Parathyroid adenoma (tissue), 2 donors: ENCODE measurements around the gene C10orf90.

Experiments
- H2AFZ ChIP-seq: fragments of 300-600 bp; sonication (generic); one replicate; pipeline ENCODE4 v1.7.0; 2017; ENCODE audit warnings: antibody characterized with exemption, mild to moderate bottlenecking
- H3K27ac ChIP-seq: fragments of 300-600 bp; sonication (generic); one replicate; pipeline ENCODE4 v1.7.0; 2017
- H3K27me3 ChIP-seq: fragments of 300-600 bp; sonication (generic); one replicate; pipeline ENCODE4 v1.7.0; 2017; ENCODE audit warnings: low read length; ENCODE audit not compliant: control insufficient read depth, insufficient read depth
- H3K36me3 ChIP-seq: fragments of 300-600 bp; sonication (generic); one replicate; pipeline ENCODE4 v1.7.0; 2017; ENCODE audit warnings: low read length; ENCODE audit not compliant: control insufficient read depth, insufficient read depth
- H3K4me1 ChIP-seq: fragments of 300-600 bp; sonication (generic); one replicate; pipeline ENCODE4 v1.7.0; 2017; ENCODE audit warnings: control low read depth
- H3K4me2 ChIP-seq: fragments of 300-600 bp; sonication (generic); one replicate; pipeline ENCODE4 v1.7.0; 2017; ENCODE audit warnings: low read length
- H3K4me3 ChIP-seq: fragments of 300-600 bp; sonication (generic); one replicate; pipeline ENCODE4 v1.7.0; 2017; ENCODE audit warnings: low read depth, low read length
- H3K79me2 ChIP-seq: fragments of 300-600 bp; sonication (generic); one replicate; pipeline ENCODE4 v1.7.0; 2017; ENCODE audit warnings: control low read depth
- H3K9ac ChIP-seq: fragments of 300-600 bp; sonication (generic); one replicate; pipeline ENCODE4 v1.7.0; 2017; ENCODE audit warnings: mild to moderate bottlenecking
- H3K9me3 ChIP-seq: fragments of 300-600 bp; sonication (generic); one replicate; pipeline ENCODE4 v1.7.0; 2017; ENCODE audit warnings: low read length; ENCODE audit not compliant: control insufficient read depth
- TF ChIP-seq, protein P1 (sequence below): fragments of 300-600 bp; sonication (generic); IDR thresholded peaks from one replicate; pipeline ENCODE4 v1.7.0; 2017; ENCODE audit warnings: antibody characterized with exemption, mild to moderate bottlenecking
- donor health status: primary hyperparathyroidism.

Gene C10orf90

DNA sequence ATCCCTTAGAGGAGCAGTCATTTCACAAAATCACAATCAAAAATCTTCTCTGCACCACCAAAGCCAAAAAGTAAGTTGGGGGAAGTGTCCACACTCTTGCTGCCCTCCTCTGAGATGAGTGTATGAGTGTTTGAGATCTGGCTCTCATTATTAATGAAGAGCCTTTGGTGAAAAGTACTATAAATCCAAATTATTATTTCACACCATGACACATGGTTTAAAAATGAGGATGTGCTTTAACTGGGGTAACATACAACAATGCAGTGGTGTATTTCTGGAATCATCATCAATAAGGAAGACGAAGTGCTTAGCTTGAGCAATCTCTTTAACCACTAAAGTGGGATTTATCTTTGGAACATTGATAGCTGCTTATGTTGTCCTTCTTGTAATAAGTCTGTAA lies 168.1 kb downstream of the C10orf90 start:
- Histone ChIP-seq H3K9ac (no peak overlapping the region), H3K36me3 (peaks cover 2% of the 10 kb centered on the region), H3K79me2 (no peaks in the 10 kb centered on the region), H3K4me3 (no peak overlapping the region), H3K4me2 (no peak overlapping the region), H3K9me3 (no peaks in the 10 kb centered on the region), H3K27ac (no peak overlapping the region), H3K27me3 (no peaks in the 10 kb centered on the region), H2AFZ (no peak overlapping the region), H3K4me1 (no peaks in the 10 kb centered on the region)
- TF ChIP-seq, protein P1, sequence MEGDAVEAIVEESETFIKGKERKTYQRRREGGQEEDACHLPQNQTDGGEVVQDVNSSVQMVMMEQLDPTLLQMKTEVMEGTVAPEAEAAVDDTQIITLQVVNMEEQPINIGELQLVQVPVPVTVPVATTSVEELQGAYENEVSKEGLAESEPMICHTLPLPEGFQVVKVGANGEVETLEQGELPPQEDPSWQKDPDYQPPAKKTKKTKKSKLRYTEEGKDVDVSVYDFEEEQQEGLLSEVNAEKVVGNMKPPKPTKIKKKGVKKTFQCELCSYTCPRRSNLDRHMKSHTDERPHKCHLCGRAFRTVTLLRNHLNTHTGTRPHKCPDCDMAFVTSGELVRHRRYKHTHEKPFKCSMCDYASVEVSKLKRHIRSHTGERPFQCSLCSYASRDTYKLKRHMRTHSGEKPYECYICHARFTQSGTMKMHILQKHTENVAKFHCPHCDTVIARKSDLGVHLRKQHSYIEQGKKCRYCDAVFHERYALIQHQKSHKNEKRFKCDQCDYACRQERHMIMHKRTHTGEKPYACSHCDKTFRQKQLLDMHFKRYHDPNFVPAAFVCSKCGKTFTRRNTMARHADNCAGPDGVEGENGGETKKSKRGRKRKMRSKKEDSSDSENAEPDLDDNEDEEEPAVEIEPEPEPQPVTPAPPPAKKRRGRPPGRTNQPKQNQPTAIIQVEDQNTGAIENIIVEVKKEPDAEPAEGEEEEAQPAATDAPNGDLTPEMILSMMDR: no peak

DNA sequence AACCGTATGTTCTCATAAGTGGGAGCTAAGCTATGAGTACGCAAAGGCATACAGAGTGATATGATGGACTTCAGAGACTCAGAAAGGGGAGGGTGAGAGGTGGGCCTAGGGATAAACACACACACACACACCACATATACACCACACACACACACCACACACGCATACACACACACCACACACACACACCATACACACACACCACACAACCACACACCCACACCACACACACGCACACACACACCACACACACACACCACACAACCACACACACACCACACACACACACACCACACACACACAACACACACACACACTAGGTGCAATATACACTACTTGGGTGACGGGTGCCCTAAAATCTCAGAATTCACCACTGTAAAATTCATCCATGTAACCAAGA lies 168.7 kb downstream of the C10orf90 start:
- Histone ChIP-seq H2AFZ (no peak overlapping the region), H3K27me3 (no peaks in the 10 kb centered on the region), H3K36me3 (peaks cover 2% of the 10 kb centered on the region), H3K4me3 (no peak overlapping the region), H3K4me2 (no peak overlapping the region), H3K79me2 (no peaks in the 10 kb centered on the region), H3K9ac (no peak overlapping the region), H3K9me3 (no peaks in the 10 kb centered on the region), H3K4me1 (no peaks in the 10 kb centered on the region), H3K27ac (no peak overlapping the region)
- TF ChIP-seq, protein P1: no peak

DNA sequence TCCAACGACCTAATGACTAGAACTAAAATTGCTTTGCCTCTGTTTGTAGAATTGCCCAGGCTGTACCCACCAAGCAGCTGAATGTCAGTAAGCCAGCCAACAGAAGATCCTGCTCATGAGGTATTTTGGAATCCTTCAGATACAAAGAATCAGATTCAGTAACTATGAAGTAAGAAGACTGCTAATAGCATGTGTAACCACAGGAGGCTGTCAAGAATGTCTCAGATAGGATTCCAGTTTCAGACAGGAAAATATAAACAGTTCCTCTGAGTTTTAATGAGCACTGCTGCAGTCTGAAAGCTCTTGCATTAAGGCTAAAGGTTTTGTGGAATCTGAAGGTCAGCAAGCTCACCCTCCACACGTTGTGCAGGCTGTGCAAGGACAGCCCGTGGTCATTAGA lies 169.6 kb downstream of the C10orf90 start:
- Histone ChIP-seq H3K27ac (no peak overlapping the region), H3K4me1 (no peaks in the 10 kb centered on the region), H3K36me3 (peaks cover 2% of the 10 kb centered on the region), H2AFZ (no peak overlapping the region), H3K79me2 (no peaks in the 10 kb centered on the region), H3K4me2 (no peak overlapping the region), H3K9me3 (no peaks in the 10 kb centered on the region), H3K27me3 (no peaks in the 10 kb centered on the region), H3K9ac (no peak overlapping the region), H3K4me3 (no peak overlapping the region)
- TF ChIP-seq, protein P1: no peak

DNA sequence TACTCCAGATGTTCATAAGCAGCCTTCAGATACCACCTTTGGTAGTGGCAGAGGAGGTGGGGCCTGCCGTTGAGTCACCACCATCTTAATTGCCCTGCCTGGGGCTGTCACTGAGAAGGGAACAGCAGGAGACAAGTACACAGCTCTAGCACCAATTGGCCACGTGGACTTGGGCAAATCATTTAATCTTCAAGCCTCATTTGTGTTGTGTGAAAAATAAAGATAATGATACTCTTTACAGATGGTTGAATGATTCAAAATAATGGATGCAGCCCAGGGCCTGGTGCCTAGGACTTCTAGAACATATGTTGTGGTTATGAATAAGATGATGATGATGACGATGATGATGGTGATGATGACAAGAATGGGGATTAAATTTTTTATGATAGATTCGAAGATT lies 170.3 kb downstream of the C10orf90 start:
- TF ChIP-seq, protein P1: no peak
- no peaks in the 10 kb centered on the region for H3K79me2 ChIP-seq
- no peak overlapping the region for H3K4me3 ChIP-seq
- no peaks in the 10 kb centered on the region for H3K9me3 ChIP-seq
- no peaks in the 10 kb centered on the region for H3K27me3 ChIP-seq
- H3K27ac ChIP-seq: no peak overlapping the region
- H3K36me3 ChIP-seq: peaks cover 2% of the 10 kb centered on the region
- no peaks in the 10 kb centered on the region for H3K4me1 ChIP-seq
- no peak overlapping the region for H3K9ac ChIP-seq
- H3K4me2 ChIP-seq: no peak overlapping the region
- no peak overlapping the region for H2AFZ ChIP-seq

DNA sequence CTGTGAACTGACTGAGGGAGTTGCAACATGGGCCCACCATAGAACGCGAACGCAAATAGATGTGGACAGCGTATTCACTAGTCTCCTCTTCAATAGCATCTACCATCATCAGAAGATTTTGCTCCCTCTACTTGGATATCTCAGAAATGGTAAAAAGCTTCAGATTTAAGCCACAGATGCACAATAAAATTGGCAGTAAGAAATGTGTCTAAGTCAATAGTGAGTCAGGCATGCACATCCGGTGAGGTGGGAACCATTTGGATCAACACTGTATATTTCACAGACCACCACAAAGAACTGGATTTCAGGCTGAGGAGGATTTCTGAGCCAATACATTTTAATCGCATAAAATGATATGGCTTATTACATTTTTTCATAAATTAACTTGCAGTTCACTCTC lies 170.7 kb downstream of the C10orf90 start:
- Histone ChIP-seq H2AFZ (no peak overlapping the region), H3K27ac (no peak overlapping the region)
- TF ChIP-seq, protein P1: no peak

More for the DNA sequence above, 170.7 kb downstream of the C10orf90 start:
- H3K36me3 ChIP-seq: peaks cover 2% of the 10 kb centered on the region
- H3K27me3 ChIP-seq: no peaks in the 10 kb centered on the region
- H3K4me2 ChIP-seq: no peak overlapping the region
- no peak overlapping the region for H3K4me3 ChIP-seq
- H3K9ac ChIP-seq: no peak overlapping the region
- H3K9me3 ChIP-seq: no peaks in the 10 kb centered on the region
- no peaks in the 10 kb centered on the region for H3K79me2 ChIP-seq
- H3K4me1 ChIP-seq: no peaks in the 10 kb centered on the region
